ENCODE results near the gene ZNF552. TPM values are rescaled to one million over a fixed set of nuclear protein-coding genes. Genes with fewer than 3 reads are reported as not detected.

ZNF552 gene
- total and polyA plus RNA-seq, 2 of the 13 experiments (the other 11 are each of a cell fraction or from before 2014, with no cell fraction given), result 8.1 to 16.6 TPM

- TF ChIP-seq ZFX (CRISPR knock-in tag; IDR thresholded peaks at IDR 0.05; ENCODE audit: low read depth), result peak; percentile 75; the same call in 1 of the 2 replicates
- no peak for TF ChIP-seq ZNF180 (CRISPR knock-in tag; IDR thresholded peaks at IDR 0.05; ENCODE audit: borderline replicate concordance, low read depth)
- TF ChIP-seq THRA (CRISPR knock-in tag; IDR thresholded peaks at IDR 0.05; ENCODE audit: borderline replicate concordance), result peak; percentile 48; the same call in 1 of the 2 replicates
- no peak for TF ChIP-seq ZBTB14 (CRISPR knock-in tag; IDR thresholded peaks at IDR 0.05)
- TF ChIP-seq ZNF263 (CRISPR knock-in tag; IDR thresholded peaks at IDR 0.05), result peak; percentile 44; the same call in 1 of the 2 replicates
- TF ChIP-seq POLR2AphosphoS5 (IDR thresholded peaks at IDR 0.05; ENCODE audit: low read depth, low read length), result peak; percentile 90
- TF ChIP-seq ZBTB3 (CRISPR knock-in tag; IDR thresholded peaks at IDR 0.05; ENCODE audit: borderline replicate concordance, low read depth), result no peak
- peak; percentile 89 for TF ChIP-seq ZNF335 (CRISPR knock-in tag; IDR thresholded peaks at IDR 0.05)
- TF ChIP-seq ZSCAN25 (CRISPR knock-in tag; IDR thresholded peaks at IDR 0.05), result no peak
- no peak for TF ChIP-seq ZNF816 (CRISPR knock-in tag; IDR thresholded peaks at IDR 0.05; ENCODE audit: borderline replicate concordance)
- TF ChIP-seq SSRP1 (CRISPR knock-in tag; IDR thresholded peaks at IDR 0.05), result no peak
- TF ChIP-seq KLF6 (CRISPR knock-in tag; IDR thresholded peaks at IDR 0.05), result peak; percentile 77
- TF ChIP-seq ZFP36 (IDR thresholded peaks at IDR 0.05; ENCODE audit: borderline replicate concordance, low read depth, low read length, partially characterized antibody), result no peak
- TF ChIP-seq ZNF430 (CRISPR knock-in tag; IDR thresholded peaks at IDR 0.05), result peak; percentile 58; the same call in 1 of the 2 replicates
- TF ChIP-seq TEAD3 (CRISPR knock-in tag; optimal IDR thresholded peaks at IDR 0.05; ENCODE audit: borderline replicate concordance), result peak; percentile 72
- TF ChIP-seq ZMAT3 (CRISPR knock-in tag; conservative IDR thresholded peaks at IDR 0.05), result peak; percentile 75; the same call in 1 of the 2 replicates
- TF ChIP-seq MEF2D (CRISPR knock-in tag; IDR thresholded peaks at IDR 0.05), result no peak
- TF ChIP-seq TFAP4 (IDR thresholded peaks at IDR 0.05; ENCODE audit: borderline replicate concordance, low read depth), result no peak
- no peak for TF ChIP-seq RERE (CRISPR knock-in tag; IDR thresholded peaks at IDR 0.05; ENCODE audit: low read depth)
- no peak for TF ChIP-seq LBX2 (CRISPR knock-in tag; IDR thresholded peaks at IDR 0.05; ENCODE audit: borderline replicate concordance)
- TF ChIP-seq SUZ12 (IDR thresholded peaks at IDR 0.05; ENCODE audit: low read depth, low read length), result no peak
Observed at GRCh38 chr19:57819475-57820148, 4.9 kb upstream of the ZNF552 start (continued).
